Nephron progenitor cell (in vitro differentiated cells): Measurements from ENCODE around the gene MAN1C1.

ENCODE experiments used
- DNase-seq: peaks from one replicate; pipeline ENCODE4 v3.0.0; 2021
- H3K27ac Mint-ChIP-seq: 2 replicates; pipeline ENCODE4 v1.8.0; 2021; ENCODE audit warnings: mild to moderate bottlenecking, moderate library complexity, mixed read lengths
- H3K27me3 Mint-ChIP-seq: 2 replicates; pipeline ENCODE4 v1.8.0; 2021; ENCODE audit warnings: mild to moderate bottlenecking, low read depth, mixed read lengths; ENCODE audit not compliant: poor library complexity
- H3K36me3 Mint-ChIP-seq: 2 replicates; pipeline ENCODE4 v1.8.0; 2021; ENCODE audit warnings: low read depth, mixed read lengths
- H3K4me1 Mint-ChIP-seq: 2 replicates; pipeline ENCODE4 v1.8.0; 2021; ENCODE audit warnings: mixed read lengths
- H3K4me3 Mint-ChIP-seq: 2 replicates; pipeline ENCODE4 v1.8.0; 2021; ENCODE audit warnings: mild to moderate bottlenecking, moderate library complexity, mixed read lengths
- H3K9me3 Mint-ChIP-seq: 2 replicates; pipeline ENCODE4 v1.8.0; 2021; ENCODE audit warnings: mild to moderate bottlenecking, moderate library complexity, mixed read lengths
- CTCF ChIP-seq: fragments of 200-600 bp; sonication (generic); IDR thresholded peaks from 2 replicates; pipeline ENCODE4 v1.5.0; 2021; ENCODE audit warnings: antibody characterized with exemption

MAN1C1 gene

GRCh38 chr1:25570798-25571521, 45.6 kb upstream of the MAN1C1 start:
- no peak for TF ChIP-seq CTCF
- Mint-ChIP-seq H3K4me3 (no peak overlapping the region), H3K9me3 (no peaks in the 10 kb centered on the region), H3K36me3 (no peaks in the 10 kb centered on the region), H3K27ac (no peak overlapping the region), H3K27me3 (peaks cover 30% of the 10 kb centered on the region), H3K4me1 (peaks cover 53% of the 10 kb centered on the region)
- no peak for DNase-seq

GRCh38 chr1:25571522-25571970, 45.0 kb upstream of the MAN1C1 start:
- no peaks in the 10 kb centered on the region for H3K9me3 Mint-ChIP-seq
- no peak overlapping the region for H3K27ac Mint-ChIP-seq
- no peak overlapping the region for H3K4me3 Mint-ChIP-seq
- H3K4me1 Mint-ChIP-seq: peaks cover 47% of the 10 kb centered on the region
- no peak for DNase-seq
- H3K27me3 Mint-ChIP-seq: peaks cover 30% of the 10 kb centered on the region
- no peak for TF ChIP-seq CTCF
- H3K36me3 Mint-ChIP-seq: no peaks in the 10 kb centered on the region

GRCh38 chr1:25572107-25572506, 44.5 kb upstream of the MAN1C1 start:
- no peak for TF ChIP-seq CTCF
- Mint-ChIP-seq H3K27me3 (peaks cover 30% of the 10 kb centered on the region), H3K27ac (no peak overlapping the region), H3K36me3 (no peaks in the 10 kb centered on the region), H3K4me1 (peaks cover 42% of the 10 kb centered on the region), H3K4me3 (no peak overlapping the region), H3K9me3 (no peaks in the 10 kb centered on the region)
- no peak for DNase-seq

- no peak overlapping the region for H3K27ac Mint-ChIP-seq
Measured at GRCh38 chr1:25572708-25573590, 43.6 kb upstream of the MAN1C1 start.

GRCh38 chr1:25573591-25573930, 43.0 kb upstream of the MAN1C1 start:
- DNase-seq: no peak
- H3K27me3 Mint-ChIP-seq: peaks cover 34% of the 10 kb centered on the region
- no peak overlapping the region for H3K27ac Mint-ChIP-seq
- H3K4me3 Mint-ChIP-seq: no peak overlapping the region
- no peak for TF ChIP-seq CTCF
- no peaks in the 10 kb centered on the region for H3K36me3 Mint-ChIP-seq
- no peaks in the 10 kb centered on the region for H3K9me3 Mint-ChIP-seq
- H3K4me1 Mint-ChIP-seq: peaks cover 33% of the 10 kb centered on the region

More at GRCh38 chr1:25572708-25573590, 43.6 kb upstream of the MAN1C1 start:
- TF ChIP-seq CTCF: peak; percentile 67
- no peaks in the 10 kb centered on the region for H3K36me3 Mint-ChIP-seq
- H3K4me1 Mint-ChIP-seq: peaks cover 39% of the 10 kb centered on the region
- H3K4me3 Mint-ChIP-seq: no peak overlapping the region
- H3K27me3 Mint-ChIP-seq: peaks cover 30% of the 10 kb centered on the region
- no peaks in the 10 kb centered on the region for H3K9me3 Mint-ChIP-seq
- DNase-seq: peak; percentile 73
